ENCODE data around the gene CD244. TPM values are rescaled to one million over a fixed set of nuclear protein-coding genes. Genes with fewer than 3 reads are reported as not detected.

CD244 gene, protein sequence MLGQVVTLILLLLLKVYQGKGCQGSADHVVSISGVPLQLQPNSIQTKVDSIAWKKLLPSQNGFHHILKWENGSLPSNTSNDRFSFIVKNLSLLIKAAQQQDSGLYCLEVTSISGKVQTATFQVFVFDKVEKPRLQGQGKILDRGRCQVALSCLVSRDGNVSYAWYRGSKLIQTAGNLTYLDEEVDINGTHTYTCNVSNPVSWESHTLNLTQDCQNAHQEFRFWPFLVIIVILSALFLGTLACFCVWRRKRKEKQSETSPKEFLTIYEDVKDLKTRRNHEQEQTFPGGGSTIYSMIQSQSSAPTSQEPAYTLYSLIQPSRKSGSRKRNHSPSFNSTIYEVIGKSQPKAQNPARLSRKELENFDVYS
- total RNA-seq = not detected in 2 replicates

- DNase-seq (ENCODE audit: low read depth) = no peak
- Histone ChIP-seq H3K4me3 (ENCODE audit: low read depth, low read length) (no peak within 1 kb of the TSS), H3K36me3 (ENCODE audit: control insufficient read depth, insufficient read depth, low read length) (no peaks in the 10 kb centered on the region), H3K27me3 (ENCODE audit: control insufficient read depth, insufficient read depth, low read length) (no peaks in the 10 kb centered on the region)
- TF ChIP-seq, protein P1, sequence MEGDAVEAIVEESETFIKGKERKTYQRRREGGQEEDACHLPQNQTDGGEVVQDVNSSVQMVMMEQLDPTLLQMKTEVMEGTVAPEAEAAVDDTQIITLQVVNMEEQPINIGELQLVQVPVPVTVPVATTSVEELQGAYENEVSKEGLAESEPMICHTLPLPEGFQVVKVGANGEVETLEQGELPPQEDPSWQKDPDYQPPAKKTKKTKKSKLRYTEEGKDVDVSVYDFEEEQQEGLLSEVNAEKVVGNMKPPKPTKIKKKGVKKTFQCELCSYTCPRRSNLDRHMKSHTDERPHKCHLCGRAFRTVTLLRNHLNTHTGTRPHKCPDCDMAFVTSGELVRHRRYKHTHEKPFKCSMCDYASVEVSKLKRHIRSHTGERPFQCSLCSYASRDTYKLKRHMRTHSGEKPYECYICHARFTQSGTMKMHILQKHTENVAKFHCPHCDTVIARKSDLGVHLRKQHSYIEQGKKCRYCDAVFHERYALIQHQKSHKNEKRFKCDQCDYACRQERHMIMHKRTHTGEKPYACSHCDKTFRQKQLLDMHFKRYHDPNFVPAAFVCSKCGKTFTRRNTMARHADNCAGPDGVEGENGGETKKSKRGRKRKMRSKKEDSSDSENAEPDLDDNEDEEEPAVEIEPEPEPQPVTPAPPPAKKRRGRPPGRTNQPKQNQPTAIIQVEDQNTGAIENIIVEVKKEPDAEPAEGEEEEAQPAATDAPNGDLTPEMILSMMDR (IDR thresholded peaks at IDR 0.05; ENCODE audit: insufficient read depth, low read length, poor library complexity, severe bottlenecking) = no peak
Measured at GRCh38 chr1:160862203-160863060, at the start of gene CD244. CD244 (minus strand) TSS chr1:160862887; CDS start chr1:160862677, 210 bp downstream.

- H3K27me3 ChIP-seq (ENCODE audit: control insufficient read depth, insufficient read depth, low read length) = no peaks in the 10 kb centered on the region
- no peaks in the 10 kb centered on the region for H3K36me3 ChIP-seq (ENCODE audit: control insufficient read depth, insufficient read depth, low read length)
- TF ChIP-seq, protein P1 (IDR thresholded peaks at IDR 0.05; ENCODE audit: insufficient read depth, low read length, poor library complexity, severe bottlenecking) = no peak
- no peak overlapping the region for H3K4me3 ChIP-seq (ENCODE audit: low read depth, low read length)
- no peak for DNase-seq (ENCODE audit: low read depth)
Measured at GRCh38 chr1:160911925-160912324, 49.2 kb upstream of the CD244 start.

GRCh38 chr1:160911441-160911840 is 48.8 kb upstream of the CD244 start:
- H3K27me3 ChIP-seq (ENCODE audit: control insufficient read depth, insufficient read depth, low read length) = no peaks in the 10 kb centered on the region
- H3K4me3 ChIP-seq (ENCODE audit: low read depth, low read length) = no peak overlapping the region
- no peaks in the 10 kb centered on the region for H3K36me3 ChIP-seq (ENCODE audit: control insufficient read depth, insufficient read depth, low read length)
- TF ChIP-seq, protein P1 (IDR thresholded peaks at IDR 0.05; ENCODE audit: insufficient read depth, low read length, poor library complexity, severe bottlenecking) = no peak
- no peak for DNase-seq (ENCODE audit: low read depth)

GRCh38 chr1:160910170-160910750 is 47.6 kb upstream of the CD244 start:
- TF ChIP-seq, protein P1 (IDR thresholded peaks at IDR 0.05; ENCODE audit: insufficient read depth, low read length, poor library complexity, severe bottlenecking) = no peak
- Histone ChIP-seq H3K36me3 (ENCODE audit: control insufficient read depth, insufficient read depth, low read length) (no peaks in the 10 kb centered on the region), H3K4me3 (ENCODE audit: low read depth, low read length) (no peak overlapping the region), H3K27me3 (ENCODE audit: control insufficient read depth, insufficient read depth, low read length) (no peaks in the 10 kb centered on the region)
- no peak for DNase-seq (ENCODE audit: low read depth)

DNA sequence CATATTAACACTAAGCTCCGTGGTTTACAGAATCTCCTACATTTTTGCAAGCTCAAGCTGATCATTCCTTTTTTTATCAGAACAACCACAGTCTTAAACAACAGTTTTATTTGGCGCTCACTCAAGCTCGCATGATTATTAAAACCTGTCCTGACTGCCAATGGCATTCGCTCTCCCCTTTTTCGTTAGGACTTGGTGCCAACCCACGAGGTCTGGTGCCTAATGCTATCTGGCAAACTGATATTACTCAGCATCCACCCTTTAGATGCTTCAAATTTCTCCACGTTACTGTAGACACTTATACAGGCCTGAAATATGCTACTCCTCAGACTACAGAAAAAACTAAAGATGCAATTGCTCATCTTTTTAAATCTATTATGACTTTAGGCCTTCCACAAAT is 45.3 kb upstream of the CD244 start:
- no peaks in the 10 kb centered on the region for H3K36me3 ChIP-seq (ENCODE audit: control insufficient read depth, insufficient read depth, low read length)
- TF ChIP-seq, protein P1 (IDR thresholded peaks at IDR 0.05; ENCODE audit: insufficient read depth, low read length, poor library complexity, severe bottlenecking) = no peak
- H3K27me3 ChIP-seq (ENCODE audit: control insufficient read depth, insufficient read depth, low read length) = no peaks in the 10 kb centered on the region
- H3K4me3 ChIP-seq (ENCODE audit: low read depth, low read length) = no peak overlapping the region
- no peak for DNase-seq (ENCODE audit: low read depth)
